HepG2 (cell line): ENCODE measurements around the gene MAP4K3. TPM values are rescaled to one million over a fixed set of nuclear protein-coding genes. Genes with fewer than 3 reads are reported as not detected.

Source experiments
- ATAC-seq: fragments of 200-7000 bp; cut with Tn5 transposase; 3 replicates; pipeline ENCODE4 v1.9.1; 2020; ENCODE audit warnings: mild to moderate bottlenecking, moderate library complexity
- BruUV-seq: library from RNA; stranded (reverse); fragments of 400-500 nt; replicated peaks from 2 replicates; lab custom pipeline; 2021; lab: Mats Ljungman, UMichigan
- CTCF ChIA-PET: fragments of 300-600 bp; formaldehyde crosslinking; extraction: SDS; loops from one replicate; lab custom pipeline; 2021; ENCODE audit warnings: low total read pairs, inconsistent platforms, low intra/inter-chr PET ratio; lab: Yijun Ruan, JAX
- POLR2A ChIA-PET: fragments of 350-600 bp; sonication (Branson Sonifier 250); formaldehyde crosslinking; loops from one replicate; lab custom pipeline; 2020; ENCODE audit warnings: antibody characterized with exemption, inconsistent platforms; lab: Yijun Ruan, JAX
- DNase-seq: peaks from one replicate; pipeline ENCODE4 v3.0.0-alpha.2; 2015; ENCODE audit warnings: low spot score
- FAIRE-seq: peaks from 3 replicates; lab custom pipeline; 2011; peaks lifted over from hg19 to GRCh38; lab: Jason Lieb, UNC
- H2AFZ ChIP-seq: one replicate; pipeline ENCODE4 v1.6.1; 2011; ENCODE audit warnings: low read length, inconsistent platforms
- H3K27ac ChIP-seq: fragments of 300-600 bp; 3 replicates; pipeline ENCODE4 v1.8.0; 2011; ENCODE audit warnings: mixed run types, mild to moderate bottlenecking, mixed read lengths, low read length, inconsistent platforms; ENCODE audit not compliant: insufficient read depth; ENCODE audit errors: extremely low read length
- H3K27me3 ChIP-seq, 2 experiments: fragments of 200-600 bp in 1 of 2; 2 replicates in 1 of 2; 3 replicates in 1 of 2; pipeline versions ENCODE4 v1.6.0 to v1.8.0; 2011; ENCODE audit warnings: low read length in 2 of 2, mild to moderate bottlenecking in 2 of 2, moderate library complexity in 2 of 2, inconsistent platforms in 1 of 2; ENCODE audit not compliant: insufficient read depth in 2 of 2, control insufficient read depth in 1 of 2
- H3K36me3 ChIP-seq, 2 experiments: fragments of 200-600 bp in 1 of 2; replicated peaks in 1 of 2; 2 replicates in 1 of 2; 3 replicates in 1 of 2; pipeline versions ENCODE4 v1.5.1 to v1.8.0; 2011; ENCODE audit warnings: low read length in 2 of 2, inconsistent platforms in 1 of 2; ENCODE audit not compliant: insufficient read depth in 2 of 2, control insufficient read depth in 1 of 2
- H3K4me1 ChIP-seq: 2 replicates; pipeline ENCODE4 v1.5.1; 2012; ENCODE audit warnings: low read length, inconsistent platforms; ENCODE audit not compliant: insufficient read depth
- H3K4me2 ChIP-seq: 2 replicates; pipeline ENCODE4 v1.6.0; 2011; ENCODE audit warnings: low read depth, low read length, inconsistent platforms
- H3K4me3 ChIP-seq, 3 experiments: fragments of 200-600 bp in 1 of 3; sonication (generic), shearing (Covaris generic) in 1 of 3; replicated peaks in 1 of 3; 2 replicates each; pipeline ENCODE4 v1.5.1; 2011 to 2016; ENCODE audit warnings: low read length in 3 of 3, inconsistent platforms in 2 of 3, low read depth in 2 of 3, mild to moderate bottlenecking in 2 of 3, control low read depth in 1 of 3, mixed read lengths in 1 of 3; ENCODE audit not compliant: insufficient read depth in 1 of 3
- H3K79me2 ChIP-seq: one replicate; pipeline ENCODE4 v1.6.1; 2011; ENCODE audit warnings: low read length, inconsistent platforms; ENCODE audit not compliant: insufficient read depth
- H3K9ac ChIP-seq: 2 replicates; pipeline ENCODE4 v1.6.0; 2011; ENCODE audit warnings: mild to moderate bottlenecking, low read depth, low read length, inconsistent platforms; ENCODE audit not compliant: insufficient read depth
- H3K9me3 ChIP-seq: 2 replicates; pipeline ENCODE4 v1.5.1; 2012; ENCODE audit warnings: mild to moderate bottlenecking, low read length
- H4K20me1 ChIP-seq: 2 replicates; pipeline ENCODE4 v1.6.0; 2011; ENCODE audit warnings: inconsistent platforms, mild to moderate bottlenecking, low read length, moderate library complexity; ENCODE audit not compliant: insufficient read depth
- ETV5 ChIP-seq: IDR thresholded peaks from 2 replicates; pipeline ENCODE4 v1.6.1; 2018; ENCODE audit warnings: missing biosample characterization, missing genetic modification reagents, inconsistent platforms, borderline replicate concordance
- KLF9 ChIP-seq: IDR thresholded peaks from 2 replicates; pipeline ENCODE4 v1.6.1; 2016; ENCODE audit warnings: low read depth
- SAP130 ChIP-seq: IDR thresholded peaks from 2 replicates; pipeline ENCODE4 v1.6.1; 2016; ENCODE audit warnings: low read depth
- SCMH1 ChIP-seq: sonication (generic); formaldehyde crosslinking; IDR thresholded peaks from 2 replicates; pipeline ENCODE4 v1.9.0; 2021; ENCODE audit warnings: missing genetic modification reagents, mild to moderate bottlenecking, borderline replicate concordance
- ZBTB7A ChIP-seq: sonication (generic); formaldehyde crosslinking; IDR thresholded peaks from 2 replicates; pipeline ENCODE4 v1.8.0; 2022; ENCODE audit warnings: mild to moderate bottlenecking, missing genetic modification reagents
- ZNF235 ChIP-seq: sonication (generic); formaldehyde crosslinking; IDR thresholded peaks from 2 replicates; pipeline ENCODE4 v1.8.1; 2023; ENCODE audit warnings: mild to moderate bottlenecking, missing genetic modification reagents, borderline replicate concordance
- ZNF3 ChIP-seq: IDR thresholded peaks from 2 replicates; pipeline ENCODE4 v1.7.0; 2017; ENCODE audit warnings: inconsistent platforms
- WGBS: methylation state at CpG from one replicate; pipeline ENCODE4 v1.1.6; 2017; ENCODE audit warnings: low lambda C conversion rate; 5-methylcytosine and 5-hydroxymethylcytosine counted together
- in situ Hi-C: cut with HindIII; loops from 2 replicates; pipeline ENCODE4 v1.10.0; 2017; ENCODE audit warnings: low pct_unique_long_range_greater_than_20kb; ENCODE audit not compliant: extremely low pct_ligation_motif_present
- intact Hi-C: fragments of 100-400 bp; cut with micrococcal nuclease; formaldehyde crosslinking; loops from one replicate; pipeline ENCODE4 v1.10.0; 2022; ENCODE audit not compliant: unreplicated experiment
- polyA plus RNA-seq, 8 experiments: library from polyadenylated mRNA; depleted of rRNA in 3 of 8; stranded (reverse) in 7 of 8; unstranded in 1 of 8; fragments of >200 nt; fragmentation: Illumina TruSeq in 4 of 8; extraction: Trizol in 4 of 8; gene quantifications; 2 replicates each; pipeline versions ENCODE4 v1.2.1 to v1.2.3, GENCODE V29; 2011 to 2016; ENCODE audit warnings: low read depth in 4 of 8, missing spikeins in 1 of 8, mixed read lengths in 1 of 8; ENCODE audit not compliant: insufficient read depth in 1 of 8
- total RNA-seq, 5 experiments: library from RNA; depleted of rRNA; stranded (reverse); fragments of >200 nt; fragmentation: Illumina TruSeq; extraction: Trizol; gene quantifications; 2 replicates each; pipeline ENCODE4 v1.2.3, GENCODE V29; 2016; ENCODE audit warnings: low read depth in 1 of 5
- TF ChIP-seq, protein P1 (sequence below): sonication (generic); formaldehyde crosslinking; IDR thresholded peaks from 2 replicates; pipeline ENCODE4 v1.4.0; 2020; ENCODE audit warnings: mild to moderate bottlenecking, missing genetic modification reagents

MAP4K3 gene
- total and polyA plus RNA-seq, 2 of the 13 experiments (the other 11 are each of a cell fraction or from before 2014, with no cell fraction given): 45.9 to 53.2 TPM

DNA sequence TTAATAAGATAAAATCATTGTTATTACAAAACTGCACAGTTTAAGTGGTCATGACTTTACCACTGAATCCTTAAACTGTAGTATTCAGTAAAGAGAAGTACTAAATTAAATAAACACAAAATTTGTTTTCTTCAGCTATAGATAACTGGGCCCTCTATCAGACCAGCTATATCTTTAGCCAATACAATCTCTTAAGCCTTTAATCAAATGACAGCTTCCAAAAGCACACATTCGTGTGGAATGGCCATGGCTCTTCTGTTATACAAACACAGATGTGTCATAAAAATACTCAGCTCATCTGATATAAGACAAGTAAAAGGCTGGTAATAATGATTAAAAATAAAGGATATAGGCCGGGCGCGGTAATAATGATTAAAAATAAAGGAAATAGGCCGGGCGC, 135.7 kb downstream of the MAP4K3 start:
- intact Hi-C loops: no loop called here
- DNase-seq (no peak), FAIRE-seq (no peak), ATAC-seq (no peak)
- POLR2A ChIA-PET: no interaction called here
- in situ Hi-C loops: no loop called here
- CTCF ChIA-PET: no interaction called here
- no peak overlapping the region for H3K4me3 ChIP-seq
- H3K27ac ChIP-seq: no peak overlapping the region
- H4K20me1 ChIP-seq: no peaks in the 10 kb centered on the region
- no peaks in the 10 kb centered on the region for H3K79me2 ChIP-seq
- no peaks in the 10 kb centered on the region for H3K9me3 ChIP-seq
- H3K4me2 ChIP-seq: no peak overlapping the region
- BruUV-seq: no TSS peak
- WGBS: 96% methylated on average over 6 of the region's 6 CpGs
- no peak overlapping the region for H3K9ac ChIP-seq
- no peak for TF ChIP-seq ZBTB7A (CRISPR knock-in tag)
- TF ChIP-seq KLF9: no peak
- no peak for TF ChIP-seq ETV5 (CRISPR knock-in tag)
- no peak for TF ChIP-seq ZNF3 (CRISPR knock-in tag)
- TF ChIP-seq ZNF235 (CRISPR knock-in tag): no peak
- TF ChIP-seq SCMH1 (CRISPR knock-in tag): no peak
- TF ChIP-seq, protein P1, sequence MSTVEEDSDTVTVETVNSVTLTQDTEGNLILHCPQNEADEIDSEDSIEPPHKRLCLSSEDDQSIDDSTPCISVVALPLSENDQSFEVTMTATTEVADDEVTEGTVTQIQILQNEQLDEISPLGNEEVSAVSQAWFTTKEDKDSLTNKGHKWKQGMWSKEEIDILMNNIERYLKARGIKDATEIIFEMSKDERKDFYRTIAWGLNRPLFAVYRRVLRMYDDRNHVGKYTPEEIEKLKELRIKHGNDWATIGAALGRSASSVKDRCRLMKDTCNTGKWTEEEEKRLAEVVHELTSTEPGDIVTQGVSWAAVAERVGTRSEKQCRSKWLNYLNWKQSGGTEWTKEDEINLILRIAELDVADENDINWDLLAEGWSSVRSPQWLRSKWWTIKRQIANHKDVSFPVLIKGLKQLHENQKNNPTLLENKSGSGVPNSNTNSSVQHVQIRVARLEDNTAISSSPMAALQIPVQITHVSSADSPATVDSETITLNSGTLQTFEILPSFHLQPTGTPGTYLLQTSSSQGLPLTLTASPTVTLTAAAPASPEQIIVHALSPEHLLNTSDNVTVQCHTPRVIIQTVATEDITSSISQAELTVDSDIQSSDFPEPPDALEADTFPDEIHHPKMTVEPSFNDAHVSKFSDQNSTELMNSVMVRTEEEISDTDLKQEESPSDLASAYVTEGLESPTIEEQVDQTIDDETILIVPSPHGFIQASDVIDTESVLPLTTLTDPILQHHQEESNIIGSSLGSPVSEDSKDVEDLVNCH: no peak
- TF ChIP-seq SAP130 (CRISPR knock-in tag): no peak
- H3K4me1 ChIP-seq: no peaks in the 10 kb centered on the region
- H2AFZ ChIP-seq: no peak overlapping the region
- H3K36me3 ChIP-seq: peaks cover 3 to 40% of the 10 kb centered on the region in 2 experiments; a peak in 3 of 5 replicates
- H3K27me3 ChIP-seq: no peaks in the 10 kb centered on the region
